GM19328 (cell line): Measurements from ENCODE around the gene AMER1.

Experiments
- ATAC-seq: cut with Tn5 transposase; IDR thresholded peaks from one replicate; pipeline ENCODE4 v1.9.1; 2021; ENCODE audit warnings: mild to moderate bottlenecking, moderate library complexity; ENCODE audit not compliant: unreplicated experiment

The AMER1 gene

DNA sequence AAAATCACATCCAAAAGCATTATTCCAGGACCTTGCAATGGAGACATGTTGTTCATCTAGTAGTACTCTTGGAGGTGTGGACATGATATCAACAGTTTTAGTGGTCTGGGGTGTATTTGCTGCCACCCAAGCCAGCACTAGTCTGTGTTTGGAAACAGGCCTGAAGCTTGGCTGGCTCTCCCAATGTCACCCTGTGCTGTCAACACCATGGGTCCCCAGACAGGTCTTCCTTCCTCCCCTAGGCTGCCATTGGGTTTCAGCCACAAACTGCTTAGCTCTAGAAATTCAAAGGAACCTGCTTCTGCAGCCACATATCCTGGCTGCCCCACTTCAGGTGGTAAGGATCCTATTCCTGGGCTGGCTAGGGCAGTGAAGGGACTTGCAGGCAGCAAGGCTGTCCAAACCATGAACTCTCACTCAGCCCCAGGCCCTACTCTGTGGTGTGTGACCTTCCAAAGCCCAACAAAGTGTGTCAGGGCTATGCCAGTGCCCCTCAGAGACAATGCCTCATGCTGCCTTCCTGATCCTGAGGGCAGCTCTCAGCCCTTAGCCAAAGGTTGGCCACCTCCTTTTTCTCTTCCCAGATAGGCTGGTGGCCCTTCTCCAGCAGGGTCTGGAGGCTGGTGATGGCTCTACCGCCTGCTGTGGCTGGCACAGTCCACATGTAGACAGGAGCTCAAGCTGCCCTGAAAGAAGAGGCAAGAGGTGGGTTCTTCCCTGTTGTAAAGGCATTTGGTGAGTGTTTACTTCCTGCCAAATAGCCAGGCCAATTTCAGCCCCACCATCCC, 18.3 kb downstream of the AMER1 start:
- ATAC-seq = no peak

DNA sequence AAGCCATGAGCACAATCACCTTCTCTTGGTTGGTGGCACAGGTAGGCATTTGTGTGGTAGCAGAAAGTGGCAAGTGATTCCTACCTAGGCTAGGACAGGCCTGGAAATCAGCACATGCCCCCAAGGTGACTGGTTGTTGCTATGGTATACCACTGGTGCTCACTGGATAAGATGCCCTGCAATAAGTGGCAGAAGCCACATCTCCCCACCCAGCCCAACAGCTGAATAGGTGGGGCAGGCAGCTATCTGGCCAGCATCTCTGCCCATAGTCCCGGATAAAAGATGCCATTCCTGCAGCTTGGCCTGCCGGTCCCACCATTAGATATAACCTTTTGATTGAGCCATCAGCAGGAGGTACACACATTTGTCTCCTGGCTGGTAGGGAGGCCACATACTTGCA, 21.1 kb downstream of the AMER1 start:
- no peak for ATAC-seq

DNA sequence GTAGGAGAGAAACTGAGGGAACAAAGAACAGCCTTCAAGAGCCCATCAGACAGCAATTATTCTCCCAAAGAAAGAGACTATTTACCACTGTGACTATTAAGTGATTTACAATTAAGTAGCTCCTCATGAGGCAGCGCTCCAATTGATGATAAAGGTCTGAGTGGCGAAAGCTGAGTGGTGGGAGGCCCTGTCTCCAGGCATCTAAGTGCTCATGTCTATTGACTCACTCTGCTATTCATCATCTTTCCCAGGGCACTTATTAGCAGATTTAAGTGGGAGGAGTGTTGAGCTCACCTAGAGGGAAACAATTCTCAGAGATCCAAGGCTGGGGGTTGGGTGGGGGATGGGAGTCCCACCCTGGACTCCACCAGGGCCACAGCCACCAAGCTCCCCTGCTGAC, 23.3 kb downstream of the AMER1 start:
- ATAC-seq = no peak

DNA sequence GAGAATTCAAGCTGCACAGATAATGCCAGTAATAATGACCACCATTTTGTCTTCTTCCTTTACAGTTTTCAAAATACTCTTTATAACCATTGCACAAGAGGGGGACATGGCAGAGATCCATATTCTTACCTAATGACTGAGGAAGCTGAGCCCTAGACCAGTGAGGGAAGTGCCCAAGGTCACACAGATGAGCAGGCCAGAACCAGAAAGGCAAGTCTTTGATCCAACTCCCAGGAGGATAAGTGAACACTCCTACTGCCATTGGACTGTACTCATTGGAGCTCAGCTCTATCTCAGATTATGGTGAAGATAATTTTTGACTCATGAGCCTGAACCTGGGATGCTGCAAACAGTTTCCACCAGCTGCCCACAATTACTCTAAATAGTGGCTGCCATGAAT, 28.6 kb downstream of the AMER1 start:
- no peak for ATAC-seq

DNA sequence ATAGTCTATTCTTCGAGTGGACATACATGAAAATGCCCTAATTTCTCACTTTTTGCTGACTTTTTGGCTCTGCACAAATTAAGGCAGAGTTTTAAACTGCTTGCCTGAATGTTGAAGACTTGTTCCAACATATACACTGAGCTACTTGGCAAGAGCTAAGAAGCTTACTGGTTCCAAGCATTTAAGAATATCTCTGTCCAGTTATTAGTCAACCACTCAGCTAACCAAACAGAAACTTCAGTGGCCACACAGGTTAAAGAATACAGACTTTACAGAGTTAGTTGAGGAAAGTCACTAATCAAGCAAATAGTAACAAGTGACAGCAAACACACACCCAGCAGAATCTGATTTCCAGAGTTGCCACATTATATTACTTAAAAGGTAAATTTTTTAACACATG, 35.5 kb downstream of the AMER1 start:
- no peak for ATAC-seq

DNA sequence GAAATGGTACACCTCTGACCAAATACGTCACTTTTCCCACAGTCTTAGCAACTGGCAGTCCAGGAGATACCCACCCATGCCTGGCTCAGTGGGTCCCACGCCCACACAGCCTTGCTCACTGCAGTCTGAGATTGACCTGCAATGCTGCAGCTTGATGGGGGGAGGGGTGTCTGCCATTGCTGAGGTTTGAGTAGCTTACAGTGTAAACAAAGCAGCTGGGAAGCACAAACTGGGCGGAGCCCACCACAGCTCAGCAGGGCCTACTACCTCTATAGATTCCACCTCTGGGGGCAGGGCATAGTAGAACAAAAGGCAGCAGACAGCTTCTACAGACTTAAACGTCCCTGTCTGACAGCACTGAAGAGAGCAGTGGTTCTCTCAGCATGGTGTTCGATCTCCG, 52.7 kb downstream of the AMER1 start:
- no peak for ATAC-seq

DNA sequence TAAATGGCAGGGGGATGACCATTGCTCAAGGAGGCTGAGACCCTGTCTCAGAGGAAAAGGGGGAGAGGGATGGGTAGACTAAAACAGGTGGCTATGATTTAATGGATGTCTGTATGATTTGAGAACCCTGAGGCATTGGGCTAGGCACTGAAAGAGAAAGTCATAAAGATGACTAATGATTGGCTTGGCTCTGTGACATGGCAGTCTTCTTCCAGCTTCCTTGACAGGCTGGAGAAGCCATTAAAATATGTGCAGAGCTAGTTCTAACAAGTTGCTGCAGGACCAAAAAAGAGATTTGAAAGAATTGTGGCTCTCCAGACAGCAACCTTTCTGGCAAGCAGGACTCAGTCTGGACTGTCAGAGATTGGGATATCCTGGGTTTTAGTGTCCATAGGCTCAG, 53.6 kb downstream of the AMER1 start:
- ATAC-seq = no peak

DNA sequence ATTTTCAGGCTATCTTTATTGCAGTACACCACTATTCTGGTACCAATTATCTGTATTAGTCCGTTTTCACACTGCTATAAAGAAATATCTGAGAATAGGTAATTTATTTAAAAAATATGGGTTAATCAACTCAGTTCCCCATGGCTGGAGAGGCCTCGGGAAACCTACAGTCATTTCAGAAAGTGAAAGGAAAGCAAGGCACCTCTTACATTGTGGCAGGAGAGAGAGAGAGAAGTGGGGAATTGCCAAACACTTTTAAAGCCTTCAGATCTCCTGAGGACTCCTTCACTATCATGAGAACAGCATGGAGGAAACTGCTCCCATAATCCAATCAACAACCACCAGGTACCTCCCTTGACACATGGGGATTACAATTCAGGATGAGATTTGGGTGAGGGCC, 54.7 kb downstream of the AMER1 start:
- ATAC-seq = no peak
